Activated CD8-positive, alpha-beta T cell treated with anti-CD3 and anti-CD28 coated beads for 36 hours (primary cell): ENCODE results near the gene SLMAP. TPM values are rescaled to one million over a fixed set of nuclear protein-coding genes. Genes with fewer than 3 reads are reported as not detected.

Source experiments
- ATAC-seq: fragments of 200-7000 bp; cut with Tn5 transposase; one replicate; pipeline ENCODE4 v1.10.0; 2021; ENCODE audit warnings: mild to moderate bottlenecking, moderate library complexity
- CTCF ChIA-PET: fragments of 350-600 bp; sonication (Branson Sonifier 250); formaldehyde crosslinking; loops from one replicate; lab custom pipeline; 2021; ENCODE audit warnings: antibody characterized with exemption; lab: Charles Lee
- POLR2A ChIA-PET: fragments of 350-600 bp; sonication (Branson Sonifier 250); formaldehyde crosslinking; loops from one replicate; lab custom pipeline; 2021; ENCODE audit warnings: antibody characterized with exemption; lab: Charles Lee
- DNase-seq: peaks from one replicate; pipeline ENCODE4 v3.0.0-alpha.2; 2020
- H3K27ac Mint-ChIP-seq: one replicate; pipeline ENCODE4 v1.8.0; 2021; ENCODE audit warnings: mild to moderate bottlenecking, mixed read lengths
- H3K27me3 Mint-ChIP-seq: one replicate; pipeline ENCODE4 v1.8.0; 2021; ENCODE audit warnings: mixed read lengths
- H3K36me3 Mint-ChIP-seq: one replicate; pipeline ENCODE4 v1.8.0; 2021; ENCODE audit warnings: low read depth, mixed read lengths
- H3K4me1 Mint-ChIP-seq: one replicate; pipeline ENCODE4 v1.8.0; 2021; ENCODE audit warnings: low read depth, mixed read lengths
- H3K4me3 Mint-ChIP-seq: one replicate; pipeline ENCODE4 v1.8.0; 2021; ENCODE audit warnings: mild to moderate bottlenecking, moderate library complexity, mixed read lengths
- H3K9me3 Mint-ChIP-seq: one replicate; pipeline ENCODE4 v1.8.0; 2021; ENCODE audit warnings: mixed read lengths
- intact Hi-C: fragments of 100-400 bp; cut with micrococcal nuclease; formaldehyde crosslinking; loops from one replicate; pipeline ENCODE4 v1.10.0; 2022
- total RNA-seq, 2 experiments: library from RNA; stranded (reverse); gene quantifications; one replicate each; pipeline ENCODE4 v1.2.3, GENCODE V29; 2021
- TF ChIP-seq, protein P1 (sequence below): fragments of 200-600 bp; IDR thresholded peaks from one replicate; pipeline ENCODE4 v1.8.0; 2022; ENCODE audit warnings: antibody characterized with exemption, mild to moderate bottlenecking

The SLMAP gene
- total RNA-seq, 2 experiments from 2014 or later: 45.8 to 47.3 TPM

DNA sequence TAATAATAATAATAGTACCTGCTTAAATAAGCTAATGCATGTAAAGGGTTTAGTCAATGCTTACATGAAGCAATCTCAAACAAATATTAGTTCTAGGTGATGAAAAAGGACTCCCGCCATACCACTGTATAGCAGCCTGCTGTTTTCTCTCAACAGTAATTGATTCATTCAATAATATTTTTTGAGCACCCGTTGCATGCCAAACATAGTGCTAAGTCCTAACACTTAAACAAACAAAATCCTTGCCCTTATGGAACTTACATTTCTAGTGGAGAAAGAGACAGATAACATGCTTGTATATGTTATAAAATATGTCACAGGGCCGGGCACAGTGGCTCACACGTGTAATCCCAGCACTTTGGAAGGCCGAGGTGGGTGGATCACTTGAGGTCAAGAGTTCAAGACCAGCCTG is 190.9 kb downstream of the SLMAP start:
- ChIA-PET POLR2A (no interaction called here), CTCF (no interaction called here)
- intact Hi-C loops: no loop called here
- peaks cover 2% of the 10 kb centered on the region for H3K4me1 Mint-ChIP-seq
- H3K36me3 Mint-ChIP-seq: no peaks in the 10 kb centered on the region
- DNase-seq (no peak), ATAC-seq (no peak)
- peaks cover 3% of the 10 kb centered on the region for H3K27me3 Mint-ChIP-seq
- no peak overlapping the region for H3K4me3 Mint-ChIP-seq
- H3K27ac Mint-ChIP-seq: no peak overlapping the region
- TF ChIP-seq, protein P1, sequence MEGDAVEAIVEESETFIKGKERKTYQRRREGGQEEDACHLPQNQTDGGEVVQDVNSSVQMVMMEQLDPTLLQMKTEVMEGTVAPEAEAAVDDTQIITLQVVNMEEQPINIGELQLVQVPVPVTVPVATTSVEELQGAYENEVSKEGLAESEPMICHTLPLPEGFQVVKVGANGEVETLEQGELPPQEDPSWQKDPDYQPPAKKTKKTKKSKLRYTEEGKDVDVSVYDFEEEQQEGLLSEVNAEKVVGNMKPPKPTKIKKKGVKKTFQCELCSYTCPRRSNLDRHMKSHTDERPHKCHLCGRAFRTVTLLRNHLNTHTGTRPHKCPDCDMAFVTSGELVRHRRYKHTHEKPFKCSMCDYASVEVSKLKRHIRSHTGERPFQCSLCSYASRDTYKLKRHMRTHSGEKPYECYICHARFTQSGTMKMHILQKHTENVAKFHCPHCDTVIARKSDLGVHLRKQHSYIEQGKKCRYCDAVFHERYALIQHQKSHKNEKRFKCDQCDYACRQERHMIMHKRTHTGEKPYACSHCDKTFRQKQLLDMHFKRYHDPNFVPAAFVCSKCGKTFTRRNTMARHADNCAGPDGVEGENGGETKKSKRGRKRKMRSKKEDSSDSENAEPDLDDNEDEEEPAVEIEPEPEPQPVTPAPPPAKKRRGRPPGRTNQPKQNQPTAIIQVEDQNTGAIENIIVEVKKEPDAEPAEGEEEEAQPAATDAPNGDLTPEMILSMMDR: no peak
- H3K9me3 Mint-ChIP-seq: no peaks in the 10 kb centered on the region

DNA sequence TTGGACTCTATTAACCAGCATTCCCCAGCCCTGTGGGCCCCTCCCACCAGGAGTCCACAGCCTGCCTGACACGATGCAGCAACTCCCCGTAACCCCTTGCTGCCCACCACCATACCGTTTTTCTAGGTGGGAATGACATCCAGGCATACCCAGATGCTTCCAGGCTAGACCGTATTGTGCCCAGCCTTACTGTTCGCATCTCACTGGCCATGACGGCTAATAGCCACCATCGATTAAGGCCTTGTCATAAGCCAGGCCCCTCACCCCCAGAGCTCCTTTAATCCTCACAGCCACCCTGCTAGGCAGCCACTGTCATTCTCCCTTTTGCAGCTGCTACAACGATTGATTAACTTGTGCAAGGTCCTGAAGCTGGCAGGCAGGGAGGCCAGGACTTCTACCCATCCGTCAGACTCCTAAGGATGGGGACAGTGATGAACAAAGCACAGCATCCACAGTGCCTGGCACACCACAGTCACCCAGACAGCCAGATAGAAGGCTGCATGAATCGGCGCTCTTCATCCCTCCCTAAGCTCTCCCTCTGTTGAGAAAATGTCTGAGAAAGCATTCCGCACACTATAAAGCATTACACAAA is 192.1 kb downstream of the SLMAP start:
- CTCF ChIA-PET: no interaction called here
- Mint-ChIP-seq H3K27me3 (peaks cover 3% of the 10 kb centered on the region), H3K4me3 (no peak overlapping the region), H3K27ac (no peak overlapping the region), H3K9me3 (no peaks in the 10 kb centered on the region), H3K36me3 (no peaks in the 10 kb centered on the region), H3K4me1 (peaks cover 2% of the 10 kb centered on the region)
- no peak for DNase-seq
- TF ChIP-seq, protein P1: no peak
- POLR2A ChIA-PET: no interaction called here
- intact Hi-C loops: no loop called here
- no peak for ATAC-seq

DNA sequence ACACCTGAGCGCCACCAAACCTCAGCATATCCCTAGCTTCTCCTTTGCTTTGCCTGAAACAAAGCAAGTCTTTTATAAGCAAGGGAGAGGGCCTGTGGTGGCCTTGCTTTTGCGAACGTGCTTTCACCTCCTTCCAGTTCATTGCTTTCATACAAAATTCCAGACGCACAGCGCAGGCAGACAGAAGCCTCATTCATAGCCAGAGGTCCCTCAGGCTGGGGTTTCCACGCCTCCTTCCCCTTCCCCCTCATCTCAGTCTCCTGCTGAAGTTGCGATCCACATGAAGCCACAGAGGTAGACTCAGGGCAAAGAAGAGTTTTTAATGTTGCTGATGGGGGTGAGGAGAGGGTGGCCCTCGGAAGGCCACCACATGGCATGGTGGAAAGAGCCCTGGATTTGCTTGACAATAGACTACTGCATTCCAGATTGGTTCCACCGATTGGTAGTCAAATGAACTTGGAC is 192.7 kb downstream of the SLMAP start:
- ATAC-seq (no peak), DNase-seq (no peak)
- H3K9me3 Mint-ChIP-seq: no peaks in the 10 kb centered on the region
- ChIA-PET POLR2A (no interaction called here), CTCF (no interaction called here)
- peaks cover 2% of the 10 kb centered on the region for H3K4me1 Mint-ChIP-seq
- intact Hi-C loops: no loop called here
- H3K4me3 Mint-ChIP-seq: no peak overlapping the region
- no peaks in the 10 kb centered on the region for H3K36me3 Mint-ChIP-seq
- peaks cover 3% of the 10 kb centered on the region for H3K27me3 Mint-ChIP-seq
- TF ChIP-seq, protein P1: no peak
- H3K27ac Mint-ChIP-seq: no peak overlapping the region

DNA sequence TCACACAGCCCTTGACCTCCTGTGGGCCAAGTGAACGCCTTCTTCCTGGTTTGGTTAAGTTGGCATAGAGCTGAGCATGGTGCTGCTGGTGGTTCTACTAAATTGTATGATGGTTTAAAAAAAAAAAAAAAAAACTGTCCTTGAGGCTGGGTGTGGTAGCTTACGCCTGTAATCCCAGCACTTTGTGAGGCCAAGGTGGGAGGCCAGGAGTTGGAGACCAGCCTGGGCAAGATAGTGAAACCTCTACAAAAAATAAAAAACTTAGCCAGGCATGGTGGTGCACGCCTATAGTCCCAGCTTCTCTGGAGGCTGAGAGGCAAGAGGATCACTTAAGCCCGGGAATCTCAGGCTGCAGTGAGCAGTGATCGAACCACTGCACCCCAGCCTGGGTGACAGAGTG is 193.2 kb downstream of the SLMAP start:
- ChIA-PET CTCF (no interaction called here), POLR2A (no interaction called here)
- H3K27ac Mint-ChIP-seq: no peak overlapping the region
- DNase-seq (no peak), ATAC-seq (no peak)
- H3K9me3 Mint-ChIP-seq: no peaks in the 10 kb centered on the region
- peaks cover 2% of the 10 kb centered on the region for H3K4me1 Mint-ChIP-seq
- TF ChIP-seq, protein P1: no peak
- peaks cover 3% of the 10 kb centered on the region for H3K27me3 Mint-ChIP-seq
- intact Hi-C loops: no loop called here
- no peak overlapping the region for H3K4me3 Mint-ChIP-seq
- no peaks in the 10 kb centered on the region for H3K36me3 Mint-ChIP-seq

DNA sequence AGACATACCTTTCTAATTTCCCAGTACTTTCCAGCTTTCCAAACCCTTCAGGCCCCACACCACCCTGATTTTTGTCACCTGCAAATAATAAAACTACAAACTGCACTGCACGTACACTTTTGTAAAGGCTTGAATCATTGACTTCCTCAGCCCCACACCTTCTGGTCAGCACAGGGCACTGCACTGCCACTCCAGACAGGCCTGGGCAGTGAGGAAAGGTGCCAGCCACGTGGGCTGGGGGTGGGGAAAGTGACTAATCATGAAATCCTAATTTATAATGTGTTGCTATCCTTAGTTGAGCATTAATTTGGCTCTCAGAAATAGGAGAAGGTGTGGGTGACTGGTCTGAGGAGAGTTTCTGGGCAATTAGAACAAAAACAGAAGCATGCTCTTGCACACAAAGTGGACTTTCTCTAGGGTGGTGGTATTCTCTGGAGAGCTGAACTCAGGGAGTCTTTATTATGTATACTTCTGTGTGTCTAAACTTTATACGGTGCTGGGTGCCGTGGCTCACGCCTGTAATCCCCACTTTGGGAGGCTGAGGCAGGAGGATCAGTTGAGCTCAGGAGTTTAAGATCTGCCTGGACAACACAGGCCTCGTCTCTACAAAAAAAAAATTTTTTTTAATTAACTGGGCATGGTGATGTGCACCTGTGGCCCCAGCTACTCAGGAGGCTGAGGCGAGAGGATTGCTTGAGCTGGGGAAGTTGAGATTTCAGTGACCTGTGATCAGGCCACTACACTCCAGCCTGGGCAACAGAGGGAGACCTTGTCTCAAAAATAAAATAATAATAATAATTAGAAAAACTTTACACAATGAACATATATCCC is 193.9 kb downstream of the SLMAP start:
- TF ChIP-seq, protein P1: no peak
- ATAC-seq: no peak
- Mint-ChIP-seq H3K9me3 (no peaks in the 10 kb centered on the region), H3K4me3 (no peak overlapping the region), H3K4me1 (peaks cover 2% of the 10 kb centered on the region), H3K36me3 (no peaks in the 10 kb centered on the region), H3K27me3 (peaks cover 3% of the 10 kb centered on the region), H3K27ac (no peak overlapping the region)
- ChIA-PET POLR2A (no interaction called here), CTCF (no interaction called here)
- intact Hi-C loops: no loop called here
- DNase-seq: no peak
